SK-N-MC (cell line): ENCODE results near the gene CSTF1.

ENCODE experiments used
- DNase-seq: peaks from one replicate; pipeline ENCODE4 v3.0.0-alpha.2; 2011; ENCODE audit warnings: low read depth, low spot score
- H3K27ac ChIP-seq: fragments of 200-600 bp; sonication (generic); 2 replicates; pipeline ENCODE4 v1.5.1; 2016; ENCODE audit warnings: mixed run types
- H3K36me3 ChIP-seq: fragments of 200-600 bp; sonication (generic); 2 replicates; pipeline ENCODE4 v1.6.1; 2017; ENCODE audit warnings: antibody characterized with exemption, low read length, mixed read lengths; ENCODE audit not compliant: insufficient read depth
- H3K4me3 ChIP-seq: fragments of 200-600 bp; sonication (generic); 2 replicates; pipeline ENCODE4 v1.5.1; 2016
- H3K9ac ChIP-seq: fragments of 200-600 bp; sonication (generic); 2 replicates; pipeline ENCODE4 v1.8.0; 2017; ENCODE audit warnings: mixed run types, mixed read lengths; ENCODE audit not compliant: insufficient read length
- H3K9me3 ChIP-seq: fragments of 200-600 bp; sonication (generic); 2 replicates; pipeline ENCODE4 v1.6.1; 2017; ENCODE audit warnings: low read depth, mild to moderate bottlenecking, antibody characterized with exemption, low read length, moderate library complexity, mixed read lengths
- EZH2 ChIP-seq: fragments of 200-600 bp; sonication (generic); IDR thresholded peaks from one replicate; pipeline ENCODE4 v1.6.1; 2017; ENCODE audit warnings: antibody characterized with exemption
- FOXP2 ChIP-seq: optimal IDR thresholded peaks from 2 replicates; pipeline ENCODE3; 2011; ENCODE audit warnings: mild to moderate bottlenecking, moderate library complexity; ENCODE audit not compliant: insufficient read depth; ENCODE audit errors: extremely low read length, control extremely low read depth
- POLR2AphosphoS5 ChIP-seq: IDR thresholded peaks from 2 replicates; pipeline ENCODE4 v1.6.1; 2012; ENCODE audit warnings: mild to moderate bottlenecking, low read depth, low read length, borderline replicate concordance

CSTF1 gene

GRCh38 chr20:56445130-56445529 is 52.7 kb downstream of the CSTF1 start:
- no peaks in the 10 kb centered on the region for H3K9me3 ChIP-seq
- H3K36me3 ChIP-seq: no peaks in the 10 kb centered on the region
- H3K9ac ChIP-seq: no peak overlapping the region
- no peak for TF ChIP-seq POLR2AphosphoS5
- TF ChIP-seq FOXP2: no peak
- no peak for TF ChIP-seq EZH2
- H3K27ac ChIP-seq: no peak overlapping the region
- no peak for DNase-seq
- no peak overlapping the region for H3K4me3 ChIP-seq

- TF ChIP-seq POLR2AphosphoS5 (no peak), EZH2 (no peak), FOXP2 (no peak)
- Histone ChIP-seq H3K4me3 (no peak overlapping the region), H3K9me3 (no peaks in the 10 kb centered on the region), H3K27ac (no peak overlapping the region), H3K36me3 (no peaks in the 10 kb centered on the region), H3K9ac (no peak overlapping the region)
- no peak for DNase-seq
These were observed 53.1 kb downstream of the CSTF1 start for GRCh38 chr20:56445540-56445939.

GRCh38 chr20:56447227-56447626 is 54.8 kb downstream of the CSTF1 start:
- Histone ChIP-seq H3K9ac (no peak overlapping the region), H3K4me3 (no peak overlapping the region), H3K36me3 (no peaks in the 10 kb centered on the region), H3K27ac (no peak overlapping the region), H3K9me3 (no peaks in the 10 kb centered on the region)
- no peak for DNase-seq
- TF ChIP-seq EZH2 (no peak), FOXP2 (no peak), POLR2AphosphoS5 (no peak)

GRCh38 chr20:56449459-56449858 is 57.0 kb downstream of the CSTF1 start:
- DNase-seq: no peak

GRCh38 chr20:56451056-56451765 is 58.8 kb downstream of the CSTF1 start:
- no peak overlapping the region for H3K9ac ChIP-seq
- no peak for DNase-seq
- H3K9me3 ChIP-seq: no peaks in the 10 kb centered on the region
- H3K36me3 ChIP-seq: no peaks in the 10 kb centered on the region
- H3K4me3 ChIP-seq: no peak overlapping the region
- no peak overlapping the region for H3K27ac ChIP-seq
- TF ChIP-seq EZH2 (no peak), POLR2AphosphoS5 (no peak), FOXP2 (no peak)

More at GRCh38 chr20:56449459-56449858, 57.0 kb downstream of the CSTF1 start:
- Histone ChIP-seq H3K9ac (no peak overlapping the region), H3K4me3 (no peak overlapping the region), H3K27ac (no peak overlapping the region), H3K9me3 (no peaks in the 10 kb centered on the region), H3K36me3 (no peaks in the 10 kb centered on the region)
- TF ChIP-seq POLR2AphosphoS5: no peak
- no peak for TF ChIP-seq EZH2
- TF ChIP-seq FOXP2: no peak

GRCh38 chr20:56453352-56453751 is 60.9 kb downstream of the CSTF1 start:
- no peak overlapping the region for H3K27ac ChIP-seq

GRCh38 chr20:56454754-56455153 is 62.3 kb downstream of the CSTF1 start:
- no peak for DNase-seq
- TF ChIP-seq FOXP2 (no peak), POLR2AphosphoS5 (no peak), EZH2 (no peak)
- H3K27ac ChIP-seq: no peak overlapping the region

More at GRCh38 chr20:56453352-56453751, 60.9 kb downstream of the CSTF1 start:
- no peaks in the 10 kb centered on the region for H3K36me3 ChIP-seq
- TF ChIP-seq FOXP2: no peak
- TF ChIP-seq EZH2: no peak
- no peak for TF ChIP-seq POLR2AphosphoS5
- no peak overlapping the region for H3K4me3 ChIP-seq
- H3K9me3 ChIP-seq: no peaks in the 10 kb centered on the region
- DNase-seq: no peak
- H3K9ac ChIP-seq: no peak overlapping the region

More at GRCh38 chr20:56454754-56455153, 62.3 kb downstream of the CSTF1 start:
- no peak overlapping the region for H3K4me3 ChIP-seq
- no peaks in the 10 kb centered on the region for H3K36me3 ChIP-seq
- no peak overlapping the region for H3K9ac ChIP-seq
- H3K9me3 ChIP-seq: no peaks in the 10 kb centered on the region
